Endometrial microvascular endothelial cells (primary cell): ENCODE measurements around the gene FERD3L. TPM values are rescaled to one million over a fixed set of nuclear protein-coding genes. Genes with fewer than 3 reads are reported as not detected.
"Not testable (repeated sequence)": the region's sequence is repeated elsewhere in the genome, so short reads cannot be mapped to it uniquely, and the experiment has no call there.

Experiments used
- in situ Hi-C: cut with HindIII; loops from 2 replicates; pipeline ENCODE4 v1.10.0; 2017; ENCODE audit warnings: low sequenced_read_pairs, low pct_unique_long_range_greater_than_20kb; ENCODE audit errors: inconsistent ontology term
- total RNA-seq: library from RNA; depleted of rRNA; stranded (reverse); fragments of >200 nt; gene quantifications from one replicate; pipeline ENCODE4 v1.2.3, GENCODE V29; 2015; ENCODE audit errors: inconsistent ontology term

Gene FERD3L
- total RNA-seq, result not detected

- in situ Hi-C loops, result no loop called here
These were observed at the start of gene FERD3L for GRCh38 chr7:19144661-19145433. FERD3L (minus strand) TSS chr7:19145421; CDS start chr7:19145362, 59 bp downstream.

- in situ Hi-C loops, result not testable (repeated sequence)
These were observed 49.2 kb upstream of the FERD3L start for GRCh38 chr7:19194417-19194816.

- in situ Hi-C loops, result no loop called here
These were observed 36.4 kb upstream of the FERD3L start for GRCh38 chr7:19181634-19182033.

- in situ Hi-C loops, result no loop called here
These were observed 33.4 kb upstream of the FERD3L start for GRCh38 chr7:19178595-19178994.

- in situ Hi-C loops, result no loop called here
These were observed 32.0 kb upstream of the FERD3L start for GRCh38 chr7:19177269-19177668.

GRCh38 chr7:19175241-19175640, 30.0 kb upstream of the FERD3L start:
- in situ Hi-C loops, result no loop called here

- in situ Hi-C loops, result no loop called here
These were observed 16.4 kb upstream of the FERD3L start for GRCh38 chr7:19161671-19162070.

- in situ Hi-C loops, result no loop called here
These were observed 1.5 kb upstream of the FERD3L start for GRCh38 chr7:19146699-19147098.

- in situ Hi-C loops, result no loop called here
These were observed 354 bp upstream of the FERD3L start for GRCh38 chr7:19145434-19146115.

GRCh38 chr7:19143881-19144574, 1.2 kb downstream of the FERD3L start:
- in situ Hi-C loops, result no loop called here

- in situ Hi-C loops, result no loop called here
These were observed 5.4 kb downstream of the FERD3L start for GRCh38 chr7:19139706-19140327.

GRCh38 chr7:19133886-19134285, 11.3 kb downstream of the FERD3L start:
- in situ Hi-C loops, result no loop called here

- in situ Hi-C loops, result no loop called here
These were observed 11.8 kb downstream of the FERD3L start for GRCh38 chr7:19133390-19133789.

- in situ Hi-C loops, result no loop called here
These were observed 16.4 kb downstream of the FERD3L start for GRCh38 chr7:19128856-19129255.

GRCh38 chr7:19121977-19122588, 23.1 kb downstream of the FERD3L start:
- in situ Hi-C loops, result no loop called here

GRCh38 chr7:19119870-19120486, 25.2 kb downstream of the FERD3L start:
- in situ Hi-C loops, result no loop called here

GRCh38 chr7:19119372-19119771, 25.8 kb downstream of the FERD3L start:
- in situ Hi-C loops, result no loop called here

GRCh38 chr7:19118636-19119371, 26.4 kb downstream of the FERD3L start:
- in situ Hi-C loops, result no loop called here
